ENCODE data around the gene SNAPC3.

DNA sequence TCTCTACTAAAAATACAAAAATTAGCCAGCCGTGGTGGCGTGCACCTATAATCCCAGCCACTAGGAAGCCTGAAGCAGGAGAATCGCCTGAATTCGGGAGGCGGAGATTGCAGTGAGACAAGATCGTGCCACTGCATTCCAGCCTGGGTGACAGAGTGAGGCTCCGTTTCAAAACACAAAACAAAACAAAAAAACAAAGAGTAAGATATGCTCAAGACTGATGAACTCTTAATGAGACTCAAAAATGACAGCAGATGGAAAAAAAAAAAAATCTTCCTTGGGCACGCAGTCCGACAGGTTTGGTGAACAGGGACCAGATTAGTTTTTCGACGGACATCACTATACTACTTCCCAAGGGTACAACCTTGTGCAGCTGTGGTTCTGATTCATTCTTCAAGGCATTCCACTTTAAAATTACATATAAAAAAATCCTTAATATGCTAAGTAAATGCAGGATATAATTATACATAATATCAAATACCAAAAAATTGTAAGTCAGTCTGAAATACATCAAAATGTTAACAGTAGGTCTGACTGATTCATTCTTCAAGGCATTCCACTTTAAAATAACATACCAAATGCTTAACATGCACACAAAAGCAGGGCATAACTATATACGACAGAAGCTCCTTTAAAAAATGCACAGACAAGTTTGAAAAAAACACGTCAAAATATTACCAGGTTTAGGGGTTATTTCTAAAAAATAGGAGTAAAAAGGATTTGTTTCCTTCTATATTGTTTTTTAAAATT is 75.7 kb downstream of the SNAPC3 start:
- TF ChIP-seq POLR2A (IDR thresholded peaks at IDR 0.05) (no peak), POLR2AphosphoS5 (IDR thresholded peaks at IDR 0.05) (no peak)
- TF ChIP-seq, protein P1, sequence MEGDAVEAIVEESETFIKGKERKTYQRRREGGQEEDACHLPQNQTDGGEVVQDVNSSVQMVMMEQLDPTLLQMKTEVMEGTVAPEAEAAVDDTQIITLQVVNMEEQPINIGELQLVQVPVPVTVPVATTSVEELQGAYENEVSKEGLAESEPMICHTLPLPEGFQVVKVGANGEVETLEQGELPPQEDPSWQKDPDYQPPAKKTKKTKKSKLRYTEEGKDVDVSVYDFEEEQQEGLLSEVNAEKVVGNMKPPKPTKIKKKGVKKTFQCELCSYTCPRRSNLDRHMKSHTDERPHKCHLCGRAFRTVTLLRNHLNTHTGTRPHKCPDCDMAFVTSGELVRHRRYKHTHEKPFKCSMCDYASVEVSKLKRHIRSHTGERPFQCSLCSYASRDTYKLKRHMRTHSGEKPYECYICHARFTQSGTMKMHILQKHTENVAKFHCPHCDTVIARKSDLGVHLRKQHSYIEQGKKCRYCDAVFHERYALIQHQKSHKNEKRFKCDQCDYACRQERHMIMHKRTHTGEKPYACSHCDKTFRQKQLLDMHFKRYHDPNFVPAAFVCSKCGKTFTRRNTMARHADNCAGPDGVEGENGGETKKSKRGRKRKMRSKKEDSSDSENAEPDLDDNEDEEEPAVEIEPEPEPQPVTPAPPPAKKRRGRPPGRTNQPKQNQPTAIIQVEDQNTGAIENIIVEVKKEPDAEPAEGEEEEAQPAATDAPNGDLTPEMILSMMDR (IDR thresholded peaks at IDR 0.05 in 8 of 11, conservative IDR thresholded peaks at IDR 0.05 in 3 of 11): no peak
